Nephron (organoid): ENCODE results near the gene HELZ2.

Source experiments
- H3K27ac Mint-ChIP-seq, 3 experiments: 2 replicates each; pipeline ENCODE4 v1.8.0; 2020; ENCODE audit warnings: mixed read lengths in 3 of 3, mild to moderate bottlenecking in 2 of 3, moderate library complexity in 1 of 3
- H3K27me3 Mint-ChIP-seq: 2 replicates; pipeline ENCODE4 v1.8.0; 2021; ENCODE audit warnings: low read depth, mild to moderate bottlenecking, moderate library complexity, mixed read lengths
- H3K36me3 Mint-ChIP-seq: 2 replicates; pipeline ENCODE4 v1.8.0; 2020; ENCODE audit warnings: low read depth, mixed read lengths
- H3K4me1 Mint-ChIP-seq: 2 replicates; pipeline ENCODE4 v1.8.0; 2020; ENCODE audit warnings: mixed read lengths
- H3K4me3 Mint-ChIP-seq, 3 experiments: 2 replicates each; pipeline ENCODE4 v1.8.0; 2020; ENCODE audit warnings: mild to moderate bottlenecking in 3 of 3, mixed read lengths in 3 of 3, moderate library complexity in 2 of 3
- H3K9me3 Mint-ChIP-seq: 2 replicates; pipeline ENCODE4 v1.8.0; 2020; ENCODE audit warnings: mixed read lengths
- TF ChIP-seq, protein P1 (sequence below), 3 experiments: fragments of 200-600 bp; sonication (generic); IDR thresholded peaks; one replicate each; pipeline ENCODE4 v1.5.0; 2021; ENCODE audit warnings: antibody characterized with exemption in 3 of 3; ENCODE audit not compliant: unreplicated experiment in 3 of 3

The HELZ2 gene

DNA sequence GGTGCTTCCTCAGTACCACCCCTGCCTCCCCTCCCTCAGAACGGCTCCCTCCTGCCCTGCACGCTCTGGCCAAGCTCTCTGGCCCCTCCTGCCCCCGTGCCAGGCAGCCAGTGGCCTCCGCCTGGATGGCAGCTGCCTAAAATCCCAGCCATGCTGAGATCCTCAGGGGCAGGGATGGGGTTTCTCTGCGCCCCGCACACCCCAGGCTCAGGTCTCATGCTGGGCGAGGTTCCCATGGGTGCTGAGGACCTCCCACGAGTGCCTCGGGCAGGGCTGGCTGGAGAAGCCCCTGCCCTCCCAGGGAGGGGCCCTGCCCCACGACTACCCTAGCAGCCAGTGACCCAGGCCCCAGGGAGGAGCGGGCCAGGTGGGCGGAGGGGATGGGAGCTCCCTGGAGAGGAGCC, 39.6 kb downstream of the HELZ2 start:
- H3K4me3 Mint-ChIP-seq = no peak overlapping the region
- no peaks in the 10 kb centered on the region for H3K9me3 Mint-ChIP-seq
- TF ChIP-seq, protein P1, sequence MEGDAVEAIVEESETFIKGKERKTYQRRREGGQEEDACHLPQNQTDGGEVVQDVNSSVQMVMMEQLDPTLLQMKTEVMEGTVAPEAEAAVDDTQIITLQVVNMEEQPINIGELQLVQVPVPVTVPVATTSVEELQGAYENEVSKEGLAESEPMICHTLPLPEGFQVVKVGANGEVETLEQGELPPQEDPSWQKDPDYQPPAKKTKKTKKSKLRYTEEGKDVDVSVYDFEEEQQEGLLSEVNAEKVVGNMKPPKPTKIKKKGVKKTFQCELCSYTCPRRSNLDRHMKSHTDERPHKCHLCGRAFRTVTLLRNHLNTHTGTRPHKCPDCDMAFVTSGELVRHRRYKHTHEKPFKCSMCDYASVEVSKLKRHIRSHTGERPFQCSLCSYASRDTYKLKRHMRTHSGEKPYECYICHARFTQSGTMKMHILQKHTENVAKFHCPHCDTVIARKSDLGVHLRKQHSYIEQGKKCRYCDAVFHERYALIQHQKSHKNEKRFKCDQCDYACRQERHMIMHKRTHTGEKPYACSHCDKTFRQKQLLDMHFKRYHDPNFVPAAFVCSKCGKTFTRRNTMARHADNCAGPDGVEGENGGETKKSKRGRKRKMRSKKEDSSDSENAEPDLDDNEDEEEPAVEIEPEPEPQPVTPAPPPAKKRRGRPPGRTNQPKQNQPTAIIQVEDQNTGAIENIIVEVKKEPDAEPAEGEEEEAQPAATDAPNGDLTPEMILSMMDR (IDR thresholded peaks at IDR 0.05; ENCODE audit: unreplicated experiment in 3 of 3) = no peak
- peaks cover 4% of the 10 kb centered on the region for H3K27me3 Mint-ChIP-seq
- no peaks in the 10 kb centered on the region for H3K36me3 Mint-ChIP-seq
- no peak overlapping the region for H3K27ac Mint-ChIP-seq
- no peaks in the 10 kb centered on the region for H3K4me1 Mint-ChIP-seq

DNA sequence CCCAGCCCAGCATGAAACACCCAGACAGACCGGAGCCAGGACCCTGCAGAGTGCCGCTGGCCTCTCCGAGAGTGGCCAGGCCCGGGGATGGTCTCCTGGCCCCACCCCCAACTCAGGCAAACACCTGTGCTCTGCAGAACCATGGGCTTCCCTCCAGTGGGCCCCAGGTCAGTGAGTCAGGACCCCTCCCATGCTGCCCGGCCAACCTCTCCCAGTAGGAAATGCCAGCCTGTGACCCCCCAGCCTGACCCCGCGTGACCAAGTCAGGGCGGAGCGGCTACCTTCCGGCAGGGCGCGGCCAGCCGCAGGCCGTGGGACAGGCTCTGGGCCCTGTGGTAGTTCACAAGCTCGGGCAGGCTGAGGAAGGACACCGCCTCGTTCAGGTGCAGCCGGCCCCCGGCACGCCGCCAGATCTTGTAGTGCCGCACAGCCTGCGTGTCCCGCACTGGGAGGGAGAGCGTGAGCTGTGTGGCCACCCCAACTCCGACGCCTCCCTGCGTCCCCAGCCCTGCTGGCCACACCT, 40.1 kb downstream of the HELZ2 start:
- peaks cover 4% of the 10 kb centered on the region for H3K27me3 Mint-ChIP-seq
- H3K9me3 Mint-ChIP-seq = no peaks in the 10 kb centered on the region
- no peaks in the 10 kb centered on the region for H3K36me3 Mint-ChIP-seq
- TF ChIP-seq, protein P1 (IDR thresholded peaks at IDR 0.05; ENCODE audit: unreplicated experiment in 3 of 3) = no peak
- H3K4me1 Mint-ChIP-seq = no peaks in the 10 kb centered on the region
- no peak overlapping the region for H3K27ac Mint-ChIP-seq
- H3K4me3 Mint-ChIP-seq = no peak overlapping the region

DNA sequence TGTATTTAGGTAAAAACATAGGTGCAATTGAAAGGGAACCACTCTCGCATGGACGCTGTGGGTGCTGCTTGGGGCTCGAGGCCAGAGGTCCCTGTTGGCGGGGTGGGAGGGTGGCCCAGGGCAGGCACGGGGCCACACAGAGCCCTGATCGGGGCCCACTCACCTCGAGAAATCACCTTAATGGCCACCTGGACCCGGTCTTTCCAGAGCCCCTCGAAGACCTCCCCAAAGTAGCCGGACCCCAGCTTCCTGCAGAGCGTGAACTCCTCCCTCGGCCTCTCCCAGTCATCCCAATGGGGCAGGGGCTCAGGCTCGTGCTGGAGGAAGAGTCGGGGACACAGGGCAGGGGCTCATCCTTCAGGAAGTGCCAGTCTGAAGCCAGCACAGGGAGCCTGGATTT, 40.7 kb downstream of the HELZ2 start:
- Mint-ChIP-seq H3K9me3 (no peaks in the 10 kb centered on the region), H3K4me1 (no peaks in the 10 kb centered on the region), H3K27me3 (peaks cover 4% of the 10 kb centered on the region), H3K27ac (no peak overlapping the region), H3K4me3 (no peak overlapping the region), H3K36me3 (no peaks in the 10 kb centered on the region)
- TF ChIP-seq, protein P1 (IDR thresholded peaks at IDR 0.05; ENCODE audit: unreplicated experiment in 3 of 3) = no peak

DNA sequence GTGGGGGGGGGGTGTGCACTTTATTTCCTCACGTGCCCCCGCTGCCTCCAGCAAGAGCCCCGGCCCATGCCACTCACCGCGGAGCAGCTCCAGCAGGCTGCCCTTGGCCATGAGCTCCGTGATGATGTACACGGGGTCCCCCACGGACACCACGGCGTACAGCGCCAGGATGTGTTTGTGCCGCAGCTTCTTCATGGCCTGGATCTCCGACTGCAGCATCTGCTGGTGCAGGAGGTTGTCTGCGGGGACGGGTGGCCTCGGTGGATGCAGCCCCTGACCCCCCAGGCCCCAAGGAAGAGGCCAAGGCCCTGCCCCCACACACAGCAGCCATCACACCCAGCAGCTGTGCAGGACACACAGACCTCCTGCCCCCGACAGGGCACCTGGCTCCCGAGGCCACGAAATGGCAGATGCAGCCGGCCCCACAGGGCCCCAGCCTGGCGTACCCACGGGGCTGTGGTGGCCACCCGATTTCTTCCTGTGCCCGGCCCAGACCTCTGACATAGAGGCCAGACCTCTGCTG, 41.5 kb downstream of the HELZ2 start:
- Mint-ChIP-seq H3K36me3 (no peaks in the 10 kb centered on the region), H3K27ac (peak overlapping the region in 1 of 3 experiments; percentile 6), H3K4me1 (no peaks in the 10 kb centered on the region), H3K9me3 (no peaks in the 10 kb centered on the region), H3K4me3 (no peak overlapping the region), H3K27me3 (peaks cover 4% of the 10 kb centered on the region)
- TF ChIP-seq, protein P1 (IDR thresholded peaks at IDR 0.05; ENCODE audit: unreplicated experiment in 3 of 3) = no peak

DNA sequence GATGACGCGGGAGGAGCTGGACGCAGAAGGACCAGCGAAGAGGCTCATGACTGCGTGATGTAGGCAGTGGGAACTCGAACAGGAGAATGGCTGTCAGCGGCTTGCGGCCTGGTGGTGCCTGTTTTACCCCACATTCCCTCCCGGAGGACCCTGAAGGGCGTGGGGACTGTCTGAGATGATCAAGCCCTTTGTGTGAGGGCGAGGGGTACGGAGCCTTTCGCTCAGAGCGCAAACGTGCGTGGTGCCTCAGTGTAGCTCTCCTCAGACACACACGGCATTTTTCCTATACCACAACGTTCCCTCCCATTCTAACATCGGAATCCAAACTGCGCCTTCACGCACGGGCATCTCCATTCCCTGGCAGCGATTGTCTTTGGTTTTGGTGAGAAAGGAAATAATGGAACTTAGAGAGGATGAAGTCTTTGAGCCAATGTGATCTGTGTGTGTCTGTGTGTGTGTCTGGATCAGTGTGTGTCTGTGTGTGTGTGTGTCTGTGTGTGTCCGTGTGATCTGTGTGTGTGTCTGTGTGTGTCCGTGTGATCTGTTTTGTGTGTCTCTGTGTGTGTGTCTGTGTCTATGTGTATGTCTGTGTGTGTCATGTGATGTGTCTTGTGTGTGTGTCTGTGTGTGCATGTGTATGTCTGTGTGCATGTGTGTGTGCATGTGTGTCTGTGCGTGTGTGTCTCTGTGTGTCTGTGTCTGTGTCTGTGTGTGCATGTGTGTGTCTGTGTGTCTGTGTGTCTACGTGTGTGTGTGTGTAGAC, 42.2 kb downstream of the HELZ2 start:
- Mint-ChIP-seq H3K4me3 (no peak overlapping the region), H3K4me1 (no peaks in the 10 kb centered on the region), H3K9me3 (no peaks in the 10 kb centered on the region), H3K27ac (peak overlapping the region in 1 of 3 experiments; percentile 6), H3K36me3 (no peaks in the 10 kb centered on the region), H3K27me3 (peaks cover 4% of the 10 kb centered on the region)
- TF ChIP-seq, protein P1 (IDR thresholded peaks at IDR 0.05; ENCODE audit: unreplicated experiment in 3 of 3) = no peak

DNA sequence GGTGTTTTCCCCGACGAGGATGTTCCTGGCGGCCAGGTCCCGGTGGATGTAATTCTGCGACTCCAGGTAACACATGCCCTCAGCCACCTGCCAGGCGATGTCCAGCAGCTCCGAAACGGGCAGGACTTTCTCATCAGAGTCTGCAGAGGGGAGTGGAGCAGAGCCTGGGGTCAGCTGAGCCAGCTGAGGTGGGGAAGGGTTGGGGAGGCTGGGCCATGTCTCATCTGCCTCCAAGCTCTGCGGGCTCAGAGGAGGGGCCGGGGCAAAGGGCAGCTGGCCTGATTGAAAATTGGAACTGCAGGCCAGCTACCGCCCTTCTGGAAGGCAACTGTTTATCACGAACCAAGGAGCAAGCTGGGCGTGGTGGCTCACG, 43.3 kb downstream of the HELZ2 start:
- Mint-ChIP-seq H3K4me1 (no peaks in the 10 kb centered on the region), H3K4me3 (no peak overlapping the region), H3K27me3 (peaks cover 4% of the 10 kb centered on the region), H3K36me3 (no peaks in the 10 kb centered on the region), H3K9me3 (no peaks in the 10 kb centered on the region), H3K27ac (no peak overlapping the region)
- TF ChIP-seq, protein P1 (IDR thresholded peaks at IDR 0.05; ENCODE audit: unreplicated experiment in 3 of 3) = no peak
